K562 (cell line): ENCODE data around the gene MPIG6B. TPM values are rescaled to one million over a fixed set of nuclear protein-coding genes. Genes with fewer than 3 reads are reported as not detected.

Source experiments
- BRD9 ChIP-seq: fragments of 450-650 bp; IDR thresholded peaks from 2 replicates; pipeline ENCODE4 v1.6.1; 2018; ENCODE audit warnings: low read depth; ENCODE audit not compliant: partially characterized antibody
- CAMTA2 ChIP-seq: fragments of 250-450 bp; sonication (Bioruptor Pico); conservative IDR thresholded peaks from 2 replicates; pipeline ENCODE4 v1.5.1; 2022
- CREB5 ChIP-seq: fragments of 250-450 bp; sonication (Bioruptor Pico); IDR thresholded peaks from 2 replicates; pipeline ENCODE4 v1.5.0; 2020; ENCODE audit warnings: mild to moderate bottlenecking
- ERF ChIP-seq: fragments of 450-650 bp; formaldehyde crosslinking; IDR thresholded peaks from 2 replicates; pipeline ENCODE4 v1.4.0; 2020; ENCODE audit warnings: mild to moderate bottlenecking, mixed read lengths
- HDGF ChIP-seq: fragments of 450-650 bp; IDR thresholded peaks from 2 replicates; pipeline ENCODE4 v1.6.1; 2016
- HMG20A ChIP-seq: fragments of 450-650 bp; formaldehyde crosslinking; conservative IDR thresholded peaks from 2 replicates; pipeline ENCODE4 v1.4.0; 2020; ENCODE audit warnings: mild to moderate bottlenecking, mixed read lengths
- MGA ChIP-seq: fragments of 450-650 bp; IDR thresholded peaks from 2 replicates; pipeline ENCODE4 v1.6.1; 2016; ENCODE audit warnings: mild to moderate bottlenecking, moderate library complexity
- NCOR1 ChIP-seq: fragments of 450-650 bp; IDR thresholded peaks from 2 replicates; pipeline ENCODE4 v1.6.1; 2016; ENCODE audit warnings: mild to moderate bottlenecking, moderate library complexity
- NFRKB ChIP-seq: fragments of 450-650 bp; IDR thresholded peaks from 2 replicates; pipeline ENCODE4 v1.6.1; 2016; ENCODE audit warnings: low read depth
- NR4A1 ChIP-seq, 2 experiments: fragments of 250-450 bp in 1 of 2; fragments of 450-650 bp in 1 of 2; sonication (Bioruptor Pico) in 1 of 2; IDR thresholded peaks; 2 replicates each; pipeline versions ENCODE4 v1.4.0 to v1.6.1; 2016 to 2020; ENCODE audit warnings: mild to moderate bottlenecking in 2 of 2, missing compliant biosample characterization in 1 of 2, missing genetic modification characterization in 1 of 2, moderate library complexity in 1 of 2
- PCBP1 ChIP-seq: fragments of 200-400 bp; formaldehyde crosslinking; IDR thresholded peaks from 2 replicates; pipeline ENCODE4 v1.6.1; 2018; ENCODE audit warnings: mild to moderate bottlenecking, low read depth, low read length; ENCODE audit not compliant: poor library complexity, severe bottlenecking
- POLR2AphosphoS5 ChIP-seq: IDR thresholded peaks from 2 replicates; pipeline ENCODE4 v1.6.1; 2011; ENCODE audit warnings: mild to moderate bottlenecking, low read depth, low read length, moderate library complexity; ENCODE audit not compliant: control insufficient read depth, insufficient read depth
- RBM14 ChIP-seq: fragments of 200-400 bp; formaldehyde crosslinking; IDR thresholded peaks from 2 replicates; pipeline ENCODE4 v1.6.1; 2018; ENCODE audit warnings: low read depth, mild to moderate bottlenecking, low read length, moderate library complexity, borderline replicate concordance; ENCODE audit not compliant: insufficient read depth
- RBM25 ChIP-seq: fragments of 200-400 bp; formaldehyde crosslinking; IDR thresholded peaks from 2 replicates; pipeline ENCODE4 v1.6.1; 2018; ENCODE audit warnings: low read length, low read depth, moderate library complexity; ENCODE audit not compliant: severe bottlenecking
- polyA plus RNA-seq, 8 experiments: library from polyadenylated mRNA; depleted of rRNA in 4 of 8; stranded (reverse) in 5 of 8; unstranded in 3 of 8; fragments of >200 nt; fragmentation: Nextera tagmentation in 2 of 8; fragmentation: Illumina TruSeq in 1 of 8; extraction: Ambion mirVana in 2 of 8; extraction: Trizol in 1 of 8; gene quantifications; 2 replicates each; pipeline versions ENCODE4 v1.2.1 to v1.2.3, GENCODE V29; 2011 to 2014; ENCODE audit warnings: inconsistent platforms in 1 of 8, missing spikeins in 1 of 8
- total RNA-seq, 7 experiments: library from RNA; depleted of rRNA in 6 of 7; stranded (reverse); fragments of >200 nt in 6 of 7; fragmentation: Illumina TruSeq in 2 of 7; extraction: Trizol in 2 of 7; gene quantifications; 2 replicates each; pipeline versions ENCODE4 v1.2.1 to v1.2.3, GENCODE V29; 2011 to 2021; ENCODE audit warnings: low replicate concordance in 1 of 7

MPIG6B gene
- total and polyA plus RNA-seq, 9 of the 15 experiments (the other 6 are each of a cell fraction or from before 2014, with no cell fraction given): 0.11 to 1.2 (median 0.28) TPM; not detected in 1

GRCh38 chr6:31725502-31726350 is 2.6 kb downstream of the MPIG6B start (continued):
- no peak for TF ChIP-seq BRD9
- peak; percentile 53; the same call in 1 of the 2 replicates for TF ChIP-seq ERF (CRISPR knock-in tag)
- no peak for TF ChIP-seq NCOR1
- TF ChIP-seq RBM25: no peak
- peak; percentile 28; the same call in 1 of the 2 replicates for TF ChIP-seq POLR2AphosphoS5
- peak; percentile 39; the same call in 1 of the 2 replicates for TF ChIP-seq CREB5 (CRISPR knock-in tag)
- TF ChIP-seq NFRKB: peak; percentile 81
- no peak for TF ChIP-seq PCBP1
- TF ChIP-seq RBM14: no peak
- peak; percentile 84; the same call in 1 of the 2 replicates for TF ChIP-seq HDGF
- TF ChIP-seq MGA: no peak
- peak; percentile 86; the same call in 1 of the 2 replicates for TF ChIP-seq NR4A1 (CRISPR knock-in tag; IDR thresholded peaks at IDR 0.05)
- TF ChIP-seq NR4A1 (tag; IDR thresholded peaks at IDR 0.05): peak; percentile 78
- TF ChIP-seq HMG20A: 0 out of 2 replicates have a peak, but pooled peaks have one; percentile 60
- TF ChIP-seq CAMTA2 (CRISPR knock-in tag): 0 out of 2 replicates have a peak, but pooled peaks have one; percentile 68
